ENCODE data around the gene SPTBN4. TPM values are rescaled to one million over a fixed set of nuclear protein-coding genes. Genes with fewer than 3 reads are reported as not detected.

SPTBN4 gene
- polyA plus RNA-seq, 1 donor from 2014 or later, result 12.7 TPM

DNA sequence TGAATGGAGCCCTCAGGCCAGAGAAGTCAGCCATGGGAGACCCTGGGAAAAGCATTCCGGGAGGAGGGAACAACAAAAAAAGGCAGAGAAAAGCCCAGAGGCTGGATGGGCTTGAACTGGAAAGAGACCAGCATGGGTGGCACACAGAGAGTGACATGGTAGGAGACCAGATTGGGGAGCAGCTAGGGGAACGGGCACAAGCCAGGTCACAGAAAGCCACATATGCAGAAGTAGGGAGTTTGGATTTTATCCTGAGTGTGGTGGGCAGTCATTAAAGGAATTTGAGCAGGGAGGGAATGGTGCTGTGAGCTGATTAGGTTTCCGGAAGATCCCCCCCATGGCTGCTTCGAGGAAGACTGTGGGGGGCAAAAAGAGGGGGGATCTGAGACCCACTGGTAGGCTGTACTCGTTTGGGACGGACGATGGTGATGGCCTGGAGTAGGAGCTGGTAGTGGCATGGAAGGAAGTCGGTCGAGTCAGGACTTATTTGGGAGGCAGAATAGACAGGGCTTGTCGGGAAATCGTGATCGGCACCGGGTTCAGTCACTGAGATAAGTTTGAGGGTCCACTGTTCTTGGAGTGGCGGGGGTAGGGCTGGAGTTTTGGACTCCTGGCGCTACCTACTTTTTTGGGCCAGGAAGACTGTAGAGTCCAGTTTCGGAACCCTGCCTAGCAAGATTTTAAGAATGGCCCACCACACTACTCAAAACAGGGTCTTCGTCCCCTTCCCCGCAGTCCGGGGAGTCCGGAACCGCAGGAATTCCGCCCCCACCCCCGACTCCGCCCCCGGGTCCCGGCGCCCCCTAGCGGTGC is 42.0 kb upstream of the SPTBN4 start:
- no peaks in the 10 kb centered on the region for H3K27me3 ChIP-seq (ENCODE audit: insufficient read depth, low read depth, low read length)
- H3K9me2 ChIP-seq (ENCODE audit: insufficient read depth, low read length), result no peaks in the 10 kb centered on the region
- H3K4me2 ChIP-seq (ENCODE audit: low read length), result peak overlapping the region; percentile 44
- peak overlapping the region; percentile 85 for H3K4me3 ChIP-seq (ENCODE audit: low read length)
- no peaks in the 10 kb centered on the region for H3K9me3 ChIP-seq (ENCODE audit: low read length)
- H3K36me3 ChIP-seq (ENCODE audit: insufficient read depth, low read length), result no peaks in the 10 kb centered on the region
- no peaks in the 10 kb centered on the region for H3F3A ChIP-seq (ENCODE audit: insufficient read depth, low read length, poor library complexity, severe bottlenecking)
- no peaks in the 10 kb centered on the region for H4K20me1 ChIP-seq (ENCODE audit: insufficient read depth)
- H2AFZ ChIP-seq (ENCODE audit: low read depth, low read length), result peak overlapping the region; percentile 45
- H3K79me2 ChIP-seq (replicated peaks; ENCODE audit: insufficient read depth, low read length), result no peaks in the 10 kb centered on the region
- H3K27ac ChIP-seq (ENCODE audit: low read length), result peak overlapping the region; percentile 81
- H3K9ac ChIP-seq (ENCODE audit: low read length), result peak overlapping the region; percentile 76
- no peak for TF ChIP-seq SMC3 (conservative IDR thresholded peaks at IDR 0.05; ENCODE audit: poor library complexity)
- no peak for TF ChIP-seq MXI1 (conservative IDR thresholded peaks at IDR 0.05; ENCODE audit: poor library complexity, severe bottlenecking)
- TF ChIP-seq REST (IDR thresholded peaks at IDR 0.05; ENCODE audit: borderline replicate concordance), result no peak
- no peak for TF ChIP-seq RAD21 (conservative IDR thresholded peaks at IDR 0.05)
- no peak for TF ChIP-seq POLR2AphosphoS5 (IDR thresholded peaks at IDR 0.05)
- TF ChIP-seq EZH2 (IDR thresholded peaks at IDR 0.05; ENCODE audit: borderline replicate concordance, insufficient read depth, low read length, poor library complexity, severe bottlenecking), result no peak
- TF ChIP-seq TAF1 (IDR thresholded peaks at IDR 0.05; ENCODE audit: low read depth), result no peak
- TF ChIP-seq EP300 (conservative IDR thresholded peaks at IDR 0.05; ENCODE audit: poor library complexity, severe bottlenecking), result no peak
- TF ChIP-seq, protein P1, sequence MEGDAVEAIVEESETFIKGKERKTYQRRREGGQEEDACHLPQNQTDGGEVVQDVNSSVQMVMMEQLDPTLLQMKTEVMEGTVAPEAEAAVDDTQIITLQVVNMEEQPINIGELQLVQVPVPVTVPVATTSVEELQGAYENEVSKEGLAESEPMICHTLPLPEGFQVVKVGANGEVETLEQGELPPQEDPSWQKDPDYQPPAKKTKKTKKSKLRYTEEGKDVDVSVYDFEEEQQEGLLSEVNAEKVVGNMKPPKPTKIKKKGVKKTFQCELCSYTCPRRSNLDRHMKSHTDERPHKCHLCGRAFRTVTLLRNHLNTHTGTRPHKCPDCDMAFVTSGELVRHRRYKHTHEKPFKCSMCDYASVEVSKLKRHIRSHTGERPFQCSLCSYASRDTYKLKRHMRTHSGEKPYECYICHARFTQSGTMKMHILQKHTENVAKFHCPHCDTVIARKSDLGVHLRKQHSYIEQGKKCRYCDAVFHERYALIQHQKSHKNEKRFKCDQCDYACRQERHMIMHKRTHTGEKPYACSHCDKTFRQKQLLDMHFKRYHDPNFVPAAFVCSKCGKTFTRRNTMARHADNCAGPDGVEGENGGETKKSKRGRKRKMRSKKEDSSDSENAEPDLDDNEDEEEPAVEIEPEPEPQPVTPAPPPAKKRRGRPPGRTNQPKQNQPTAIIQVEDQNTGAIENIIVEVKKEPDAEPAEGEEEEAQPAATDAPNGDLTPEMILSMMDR (IDR thresholded peaks at IDR 0.05; ENCODE audit: poor library complexity, severe bottlenecking), result no peak

- H4K20me1 ChIP-seq (ENCODE audit: insufficient read depth), result no peaks in the 10 kb centered on the region
- TF ChIP-seq TAF1 (IDR thresholded peaks at IDR 0.05; ENCODE audit: low read depth) (no peak), EZH2 (IDR thresholded peaks at IDR 0.05; ENCODE audit: borderline replicate concordance, insufficient read depth, low read length, poor library complexity, severe bottlenecking) (no peak), REST (IDR thresholded peaks at IDR 0.05; ENCODE audit: borderline replicate concordance) (peak; percentile 33), EP300 (conservative IDR thresholded peaks at IDR 0.05; ENCODE audit: poor library complexity, severe bottlenecking) (peak; percentile 53), MXI1 (conservative IDR thresholded peaks at IDR 0.05; ENCODE audit: poor library complexity, severe bottlenecking) (peak; percentile 63), SMC3 (conservative IDR thresholded peaks at IDR 0.05; ENCODE audit: poor library complexity) (peak; percentile 57), POLR2AphosphoS5 (IDR thresholded peaks at IDR 0.05) (peak; percentile 81), RAD21 (conservative IDR thresholded peaks at IDR 0.05) (peak; percentile 34)
- TF ChIP-seq, protein P1 (IDR thresholded peaks at IDR 0.05; ENCODE audit: poor library complexity, severe bottlenecking), result peak; percentile 80
- peak within 1 kb of the TSS; percentile 45 for H2AFZ ChIP-seq (ENCODE audit: low read depth, low read length)
These were observed 41.1 kb upstream of the SPTBN4 start, which contains the start of gene SERTAD1 for GRCh38 chr19:40425450-40426287. SERTAD1 (minus strand) TSS chr19:40425992; CDS start chr19:40423546, 2,446 bp downstream.

More at GRCh38 chr19:40425450-40426287, 41.1 kb upstream of the SPTBN4 start, which contains the start of gene SERTAD1:
- Histone ChIP-seq H3K27ac (ENCODE audit: low read length) (peak within 1 kb of the TSS; percentile 81), H3K79me2 (replicated peaks; ENCODE audit: insufficient read depth, low read length) (no peaks in the 10 kb centered on the region), H3K27me3 (ENCODE audit: insufficient read depth, low read depth, low read length) (no peaks in the 10 kb centered on the region), H3K4me2 (ENCODE audit: low read length) (peak within 1 kb of the TSS; percentile 61), H3K9me3 (ENCODE audit: low read length) (no peaks in the 10 kb centered on the region), H3F3A (ENCODE audit: insufficient read depth, low read length, poor library complexity, severe bottlenecking) (no peaks in the 10 kb centered on the region), H3K9me2 (ENCODE audit: insufficient read depth, low read length) (no peaks in the 10 kb centered on the region), H3K36me3 (ENCODE audit: insufficient read depth, low read length) (no peaks in the 10 kb centered on the region), H3K9ac (ENCODE audit: low read length) (peak within 1 kb of the TSS; percentile 76), H3K4me3 (ENCODE audit: low read length) (peak within 1 kb of the TSS; percentile 85)

Data from neural cell (in vitro differentiated cells).